PC-3 (cell line): Measurements from ENCODE around the gene RHOT2.

Experiments
- EZH2 ChIP-seq: fragments of 300-600 bp; sonication (generic); IDR thresholded peaks from one replicate; pipeline ENCODE4 v1.6.1; 2017; ENCODE audit warnings: antibody characterized with exemption, mild to moderate bottlenecking, low read length; ENCODE audit not compliant: unreplicated experiment
- EZH2phosphoT487 ChIP-seq: fragments of 300-600 bp; sonication (generic); IDR thresholded peaks from 2 replicates; pipeline ENCODE4 v1.6.1; 2018; ENCODE audit warnings: mild to moderate bottlenecking, antibody characterized with exemption, low read length, borderline replicate concordance
- TF ChIP-seq, protein P1 (sequence below): fragments of 300-600 bp; sonication (generic); conservative IDR thresholded peaks from 2 replicates; pipeline ENCODE4 v1.5.1; 2017; ENCODE audit warnings: antibody characterized with exemption, low read depth, mild to moderate bottlenecking, low read length

DNA sequence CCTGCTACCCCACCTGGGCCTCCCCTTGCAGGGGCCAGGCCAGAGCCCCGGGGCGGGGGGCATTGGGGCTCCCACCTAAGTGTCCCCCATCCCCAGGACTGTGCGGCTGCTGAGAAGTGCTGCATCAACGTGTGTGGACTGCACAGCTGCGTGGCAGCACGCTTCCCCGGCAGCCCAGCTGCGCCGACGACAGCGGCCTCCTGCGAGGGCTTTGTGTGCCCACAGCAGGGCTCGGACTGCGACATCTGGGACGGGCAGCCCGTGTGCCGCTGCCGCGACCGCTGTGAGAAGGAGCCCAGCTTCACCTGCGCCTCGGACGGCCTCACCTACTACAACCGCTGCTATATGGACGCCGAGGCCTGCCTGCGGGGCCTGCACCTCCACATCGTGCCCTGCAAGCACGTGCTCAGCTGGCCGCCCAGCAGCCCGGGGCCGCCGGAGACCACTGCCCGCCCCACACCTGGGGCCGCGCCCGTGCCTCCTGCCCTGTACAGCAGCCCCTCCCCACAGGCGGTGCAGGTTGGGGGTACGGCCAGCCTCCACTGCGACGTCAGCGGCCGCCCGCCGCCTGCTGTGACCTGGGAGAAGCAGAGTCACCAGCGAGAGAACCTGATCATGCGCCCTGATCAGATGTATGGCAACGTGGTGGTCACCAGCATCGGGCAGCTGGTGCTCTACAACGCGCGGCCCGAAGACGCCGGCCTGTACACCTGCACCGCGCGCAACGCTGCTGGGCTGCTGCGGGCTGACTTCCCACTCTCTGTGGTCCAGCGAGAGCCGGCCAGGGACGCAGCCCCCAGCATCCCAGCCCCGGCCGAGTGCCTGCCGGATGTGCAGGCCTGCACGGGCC lies 35.2 kb upstream of the RHOT2 start:
- TF ChIP-seq, protein P1, sequence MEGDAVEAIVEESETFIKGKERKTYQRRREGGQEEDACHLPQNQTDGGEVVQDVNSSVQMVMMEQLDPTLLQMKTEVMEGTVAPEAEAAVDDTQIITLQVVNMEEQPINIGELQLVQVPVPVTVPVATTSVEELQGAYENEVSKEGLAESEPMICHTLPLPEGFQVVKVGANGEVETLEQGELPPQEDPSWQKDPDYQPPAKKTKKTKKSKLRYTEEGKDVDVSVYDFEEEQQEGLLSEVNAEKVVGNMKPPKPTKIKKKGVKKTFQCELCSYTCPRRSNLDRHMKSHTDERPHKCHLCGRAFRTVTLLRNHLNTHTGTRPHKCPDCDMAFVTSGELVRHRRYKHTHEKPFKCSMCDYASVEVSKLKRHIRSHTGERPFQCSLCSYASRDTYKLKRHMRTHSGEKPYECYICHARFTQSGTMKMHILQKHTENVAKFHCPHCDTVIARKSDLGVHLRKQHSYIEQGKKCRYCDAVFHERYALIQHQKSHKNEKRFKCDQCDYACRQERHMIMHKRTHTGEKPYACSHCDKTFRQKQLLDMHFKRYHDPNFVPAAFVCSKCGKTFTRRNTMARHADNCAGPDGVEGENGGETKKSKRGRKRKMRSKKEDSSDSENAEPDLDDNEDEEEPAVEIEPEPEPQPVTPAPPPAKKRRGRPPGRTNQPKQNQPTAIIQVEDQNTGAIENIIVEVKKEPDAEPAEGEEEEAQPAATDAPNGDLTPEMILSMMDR: no peak
- TF ChIP-seq EZH2 (no peak), EZH2phosphoT487 (no peak)
